HG03521 (cell line): ENCODE data around the gene ZNRF3.
"Not testable (repeated sequence)": the region's sequence is repeated elsewhere in the genome, so short reads cannot be mapped to it uniquely, and the experiment has no call there.

Experiments used
- ATAC-seq: cut with Tn5 transposase; IDR thresholded peaks from one replicate; pipeline ENCODE4 v1.9.1; 2021; ENCODE audit warnings: mild to moderate bottlenecking, moderate library complexity; ENCODE audit not compliant: unreplicated experiment

The ZNRF3 gene

GRCh38 chr22:29030016-29030617, 146.7 kb downstream of the ZNRF3 start:
- no peak for ATAC-seq

- no peak for ATAC-seq
Observed at GRCh38 chr22:29030618-29031226, 147.3 kb downstream of the ZNRF3 start.

- no peak for ATAC-seq
Observed at GRCh38 chr22:29031227-29032011, 148.0 kb downstream of the ZNRF3 start.

- ATAC-seq: no peak
Observed at GRCh38 chr22:29032014-29032475, 148.7 kb downstream of the ZNRF3 start.

GRCh38 chr22:29032584-29032983, 149.2 kb downstream of the ZNRF3 start:
- no peak for ATAC-seq

GRCh38 chr22:29037340-29037932, 154.1 kb downstream of the ZNRF3 start:
- ATAC-seq: no peak

GRCh38 chr22:29039148-29039547, 155.8 kb downstream of the ZNRF3 start:
- ATAC-seq: no peak

GRCh38 chr22:29039684-29040083, 156.3 kb downstream of the ZNRF3 start:
- not testable (repeated sequence) for ATAC-seq

- ATAC-seq: no peak
Observed at GRCh38 chr22:29040385-29041275, 157.3 kb downstream of the ZNRF3 start.

- no peak for ATAC-seq
Observed at GRCh38 chr22:29041408-29041807, 158.0 kb downstream of the ZNRF3 start.

GRCh38 chr22:29043906-29044575, 160.7 kb downstream of the ZNRF3 start:
- no peak for ATAC-seq

- no peak for ATAC-seq
Observed at GRCh38 chr22:29044657-29045176, 161.3 kb downstream of the ZNRF3 start.

GRCh38 chr22:29048822-29049654, 165.7 kb downstream of the ZNRF3 start:
- no peak for ATAC-seq

- ATAC-seq: no peak
Observed at GRCh38 chr22:29049655-29050263, 166.4 kb downstream of the ZNRF3 start.

- ATAC-seq: no peak
Observed at GRCh38 chr22:29050457-29050856, 167.1 kb downstream of the ZNRF3 start.

GRCh38 chr22:29053048-29053702, 169.8 kb downstream of the ZNRF3 start:
- ATAC-seq: no peak

- no peak for ATAC-seq
Observed at GRCh38 chr22:29054251-29054767, 170.9 kb downstream of the ZNRF3 start.
